Measurements from ENCODE around the gene GOLGA7B. TPM values are rescaled to one million over a fixed set of nuclear protein-coding genes. Genes with fewer than 3 reads are reported as not detected.

GOLGA7B gene
- total and polyA plus RNA-seq, 2 donors (not counting 3 experiments of a cell fraction or from before 2014, with no cell fraction given): 0.03 TPM; not detected in 1

GRCh38 chr10:97914171-97914836 lies 64.7 kb downstream of the GOLGA7B start:
- no peaks in the 10 kb centered on the region for H3K9me3 ChIP-seq (replicated peaks; ENCODE audit: control insufficient read depth, insufficient read depth, low read length)
- H3K36me3 ChIP-seq (ENCODE audit: control insufficient read depth in 2 of 2, extremely low read depth in 1 of 2, insufficient read depth in 2 of 2, low read length in 2 of 2): no peaks in the 10 kb centered on the region
- intact Hi-C loops (cut with micrococcal nuclease): loop anchor here (1.0 to 10.0 kb wide), 4 partner anchors 127 to 750 kb away; no protein-coding TSS in a partner anchor
- TF ChIP-seq FOS (IDR thresholded peaks at IDR 0.05; ENCODE audit: borderline replicate concordance, insufficient read depth, low read length): no peak
- TF ChIP-seq MAX (IDR thresholded peaks at IDR 0.05; ENCODE audit: insufficient read depth, insufficient read length): no peak
- no peak for TF ChIP-seq MYC (IDR thresholded peaks at IDR 0.05; ENCODE audit: low read depth, low read length)
- no peak for TF ChIP-seq POLR2AphosphoS5 (IDR thresholded peaks at IDR 0.05; ENCODE audit: insufficient read depth, low read depth, low read length)
- no peak for TF ChIP-seq EZH2 (IDR thresholded peaks at IDR 0.05; ENCODE audit: borderline replicate concordance, low read depth, low read length, severe bottlenecking)
- no peak for TF ChIP-seq POLR2A (IDR thresholded peaks at IDR 0.05; ENCODE audit: low read depth, low read length)
- no peak for TF ChIP-seq CTCF (IDR thresholded peaks at IDR 0.05; ENCODE audit: extremely low read depth in 1 of 2, insufficient read depth in 1 of 2, low read depth in 1 of 2, low read length in 2 of 2)
- H3K9ac ChIP-seq (replicated peaks; ENCODE audit: extremely low read depth, insufficient read depth, low read length): no peak overlapping the region
- no peak overlapping the region for H3K4me3 ChIP-seq (replicated peaks in 1 of 3; ENCODE audit: insufficient read depth in 1 of 3, low read depth in 1 of 3, low read length in 3 of 3)
- no peak overlapping the region for H3K27ac ChIP-seq (ENCODE audit: insufficient read depth, low read depth, low read length)
- H3K9me1 ChIP-seq (replicated peaks; ENCODE audit: control insufficient read depth, extremely low read depth, insufficient read depth, low read length): no peaks in the 10 kb centered on the region
- no peak for DNase-seq (ENCODE audit: low read depth, low spot score)
- peaks cover 0 to under 1% of the 10 kb centered on the region in 2 experiments for H3K27me3 ChIP-seq (ENCODE audit: control insufficient read depth in 2 of 2, insufficient read depth in 2 of 2, low read length in 2 of 2)
- dilution Hi-C loops (cut with MboI; ENCODE audit: extremely low pct_ligation_motif_present, low sequenced_read_pairs): no loop called here
- H2AFZ ChIP-seq (ENCODE audit: low read depth, low read length): no peak overlapping the region
- H4K20me1 ChIP-seq (replicated peaks; ENCODE audit: control insufficient read depth, extremely low read depth, insufficient read depth, low read length): no peaks in the 10 kb centered on the region
- no peak for FAIRE-seq
- no peak overlapping the region for H3K4me2 ChIP-seq (ENCODE audit: insufficient read depth, low read length)
- BruUV-seq (replicated peaks): no TSS peak
- H3K4me1 ChIP-seq (ENCODE audit: control insufficient read depth, extremely low read depth, insufficient read depth, low read length): no peaks in the 10 kb centered on the region
- CTCF ChIA-PET: interaction anchor here (0.6 to 10.9 kb wide), 26 partner anchors 10 to 1363 kb away, joined by 3 to 540 read pairs (median 5); partner anchors contain the start of gene CRTAC1
- no peaks in the 10 kb centered on the region for H3K79me2 ChIP-seq (ENCODE audit: control insufficient read depth, insufficient read depth, low read length)
- POLR2A ChIA-PET: no interaction called here
